Hair follicle dermal papilla cell (primary cell): Measurements from ENCODE around the gene ATP13A5. TPM values are rescaled to one million over a fixed set of nuclear protein-coding genes. Genes with fewer than 3 reads are reported as not detected.

Source experiments
- total RNA-seq: library from RNA; depleted of rRNA; stranded (reverse); fragments of >200 nt; gene quantifications from 2 replicates; pipeline ENCODE4 v1.2.3, GENCODE V29; 2012

The ATP13A5 gene, protein sequence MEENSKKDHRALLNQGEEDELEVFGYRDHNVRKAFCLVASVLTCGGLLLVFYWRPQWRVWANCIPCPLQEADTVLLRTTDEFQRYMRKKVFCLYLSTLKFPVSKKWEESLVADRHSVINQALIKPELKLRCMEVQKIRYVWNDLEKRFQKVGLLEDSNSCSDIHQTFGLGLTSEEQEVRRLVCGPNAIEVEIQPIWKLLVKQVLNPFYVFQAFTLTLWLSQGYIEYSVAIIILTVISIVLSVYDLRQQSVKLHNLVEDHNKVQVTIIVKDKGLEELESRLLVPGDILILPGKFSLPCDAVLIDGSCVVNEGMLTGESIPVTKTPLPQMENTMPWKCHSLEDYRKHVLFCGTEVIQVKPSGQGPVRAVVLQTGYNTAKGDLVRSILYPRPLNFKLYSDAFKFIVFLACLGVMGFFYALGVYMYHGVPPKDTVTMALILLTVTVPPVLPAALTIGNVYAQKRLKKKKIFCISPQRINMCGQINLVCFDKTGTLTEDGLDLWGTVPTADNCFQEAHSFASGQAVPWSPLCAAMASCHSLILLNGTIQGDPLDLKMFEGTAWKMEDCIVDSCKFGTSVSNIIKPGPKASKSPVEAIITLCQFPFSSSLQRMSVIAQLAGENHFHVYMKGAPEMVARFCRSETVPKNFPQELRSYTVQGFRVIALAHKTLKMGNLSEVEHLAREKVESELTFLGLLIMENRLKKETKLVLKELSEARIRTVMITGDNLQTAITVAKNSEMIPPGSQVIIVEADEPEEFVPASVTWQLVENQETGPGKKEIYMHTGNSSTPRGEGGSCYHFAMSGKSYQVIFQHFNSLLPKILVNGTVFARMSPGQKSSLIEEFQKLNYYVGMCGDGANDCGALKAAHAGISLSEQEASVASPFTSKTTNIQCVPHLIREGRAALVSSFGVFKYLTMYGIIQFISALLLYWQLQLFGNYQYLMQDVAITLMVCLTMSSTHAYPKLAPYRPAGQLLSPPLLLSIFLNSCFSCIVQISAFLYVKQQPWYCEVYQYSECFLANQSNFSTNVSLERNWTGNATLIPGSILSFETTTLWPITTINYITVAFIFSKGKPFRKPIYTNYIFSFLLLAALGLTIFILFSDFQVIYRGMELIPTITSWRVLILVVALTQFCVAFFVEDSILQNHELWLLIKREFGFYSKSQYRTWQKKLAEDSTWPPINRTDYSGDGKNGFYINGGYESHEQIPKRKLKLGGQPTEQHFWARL
- total RNA-seq = not detected in 2 replicates

DNA sequence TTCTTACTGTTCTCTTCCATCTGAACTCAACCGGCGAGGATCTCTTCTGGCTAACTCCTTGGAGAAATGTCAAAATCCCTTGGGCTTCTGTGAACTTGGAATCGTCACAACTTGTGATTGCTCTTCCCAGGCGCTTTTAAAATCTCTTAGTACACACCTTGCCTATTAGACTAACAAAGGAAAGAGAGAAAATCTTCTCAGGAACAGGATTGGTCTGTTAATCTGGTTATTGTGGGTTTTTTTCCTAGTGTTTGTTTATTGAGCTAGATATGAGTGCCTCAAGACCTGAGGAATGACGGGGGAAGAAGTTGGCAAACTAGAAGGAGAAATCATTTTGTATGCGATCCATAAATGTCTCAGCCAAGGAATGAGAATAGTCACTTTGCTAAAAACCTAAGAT, at the start of gene ATP13A5:
TSS of gene ATP13A5 (minus strand) at position 48 of the 400 bp plus-strand sequence. CDS start at position 20, 28 bp downstream.

DNA sequence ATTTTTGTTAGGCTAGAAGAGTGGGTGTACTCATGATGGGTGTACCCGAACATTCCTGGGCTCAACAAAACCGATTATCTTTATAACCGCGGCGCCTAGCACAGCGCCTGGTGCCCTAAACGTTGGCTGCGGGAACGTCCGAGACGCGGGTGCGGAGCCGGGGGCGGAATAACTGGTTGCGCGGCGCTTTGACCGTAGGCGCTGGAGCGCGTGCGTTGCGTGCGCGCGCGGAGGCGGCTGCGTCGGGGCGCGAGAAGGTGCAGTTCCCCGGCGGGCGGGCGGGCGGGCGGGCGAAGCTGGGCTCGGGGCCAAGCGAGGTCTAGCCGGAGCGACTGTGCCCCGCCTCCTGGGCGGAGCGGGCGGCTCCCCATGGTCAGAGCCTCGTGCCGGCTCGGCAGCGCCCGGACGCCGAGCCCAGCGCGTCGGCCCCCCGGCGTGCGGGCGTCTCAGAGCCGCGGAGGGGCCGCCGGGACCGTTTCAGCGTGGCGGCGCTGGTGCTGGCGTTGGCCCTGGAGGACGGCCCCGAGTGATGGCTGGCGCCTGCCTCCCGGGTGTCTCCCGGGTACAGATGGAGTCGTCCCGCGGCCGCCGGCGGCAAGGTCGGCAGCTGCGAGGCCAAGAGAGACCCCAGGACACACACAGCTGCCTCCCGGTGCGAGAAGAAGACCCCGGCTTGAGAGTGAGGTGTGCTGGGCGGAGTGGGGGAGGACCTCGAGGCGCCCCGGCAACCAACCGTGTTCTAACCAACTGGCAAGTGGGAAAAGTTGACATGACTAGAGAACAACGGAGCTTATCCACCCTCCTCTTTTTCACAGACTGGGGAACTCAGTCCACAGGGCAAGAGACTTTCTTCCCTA, 137.5 kb downstream of the ATP13A5 start, which contains the start of gene PLAAT1:
TSS of gene PLAAT1 (plus strand) at position 373 of the 857 bp plus-strand sequence. CDS start 14,429 bp downstream, outside the sequence.

Other genes starting within 250 kb of the ATP13A5 start
- not detected in 2 replicates for gene PLAAT1, start 137.5 kb downstream of the ATP13A5 start, total RNA-seq
- not detected in 2 replicates for gene ATP13A4, start 176.1 kb upstream of the ATP13A5 start, total RNA-seq
- 46.8 and 54.2 TPM in 2 replicates for gene OPA1, start 214.5 kb upstream of the ATP13A5 start, total RNA-seq